Measurements from ENCODE around the gene PRX.
A peak's percentile ranks its signal among the peaks of the same experiment; 100 is the strongest.

PRX gene

GRCh38 chr19:40413291-40413845 lies at the start of gene PRX:
PRX (minus strand) TSS chr19:40413378; CDS start chr19:40407932, 5,446 bp downstream.
- no peak for DNase-seq (ENCODE audit: low read depth)

GRCh38 chr19:40461669-40462221 lies 48.6 kb upstream of the PRX start:
- DNase-seq (ENCODE audit: low read depth), result no peak

GRCh38 chr19:40460185-40460584 lies 47.0 kb upstream of the PRX start:
- DNase-seq (ENCODE audit: low read depth), result no peak

GRCh38 chr19:40458597-40458974 lies 45.4 kb upstream of the PRX start:
- no peak for DNase-seq (ENCODE audit: low read depth)

GRCh38 chr19:40457953-40458596 lies 44.9 kb upstream of the PRX start:
- DNase-seq (ENCODE audit: low read depth), result no peak

GRCh38 chr19:40457048-40457447 lies 43.9 kb upstream of the PRX start:
- no peak for DNase-seq (ENCODE audit: low read depth)

GRCh38 chr19:40453943-40454342 lies 40.8 kb upstream of the PRX start:
- peak; percentile 33 for DNase-seq (ENCODE audit: low read depth)

- DNase-seq (ENCODE audit: low read depth), result no peak
Measured at GRCh38 chr19:40453151-40453735, 40.1 kb upstream of the PRX start.

GRCh38 chr19:40452016-40452415 lies 38.8 kb upstream of the PRX start:
- no peak for DNase-seq (ENCODE audit: low read depth)

- no peak for DNase-seq (ENCODE audit: low read depth)
Measured at GRCh38 chr19:40450664-40451063, 37.5 kb upstream of the PRX start.

GRCh38 chr19:40449506-40449905 lies 36.3 kb upstream of the PRX start:
- no peak for DNase-seq (ENCODE audit: low read depth)

- no peak for DNase-seq (ENCODE audit: low read depth)
Measured at GRCh38 chr19:40446263-40446784, 33.1 kb upstream of the PRX start.

GRCh38 chr19:40445780-40446262 lies 32.6 kb upstream of the PRX start:
- peak; percentile 27 for DNase-seq (ENCODE audit: low read depth)

GRCh38 chr19:40444825-40445312 lies 31.7 kb upstream of the PRX start:
- no peak for DNase-seq (ENCODE audit: low read depth)

GRCh38 chr19:40444000-40444824 lies 31.0 kb upstream of the PRX start, which contains the start of gene SERTAD3:
SERTAD3 (minus strand) TSS chr19:40444335; CDS start chr19:40442080, 2,255 bp downstream.
- peak; percentile 86 for DNase-seq (ENCODE audit: low read depth)

- DNase-seq (ENCODE audit: low read depth), result peak; percentile 99
Measured at GRCh38 chr19:40443131-40443999, 30.2 kb upstream of the PRX start.

- DNase-seq (ENCODE audit: low read depth), result no peak
Measured at GRCh38 chr19:40442328-40443130, 29.4 kb upstream of the PRX start.

GRCh38 chr19:40441719-40442253 lies 28.6 kb upstream of the PRX start:
- no peak for DNase-seq (ENCODE audit: low read depth)

GRCh38 chr19:40438284-40438683 lies 25.1 kb upstream of the PRX start:
- no peak for DNase-seq (ENCODE audit: low read depth)

Measured in amniotic epithelial cell (primary cell).